Measurements from ENCODE around the gene B4GALNT4. TPM values are rescaled to one million over a fixed set of nuclear protein-coding genes. Genes with fewer than 3 reads are reported as not detected.
"Not testable (repeated sequence)": the region's sequence is repeated elsewhere in the genome, so short reads cannot be mapped to it uniquely, and the experiment has no call there.

B4GALNT4 gene
- total RNA-seq, 1 donor from 2014 or later: 0.32 TPM

DNA sequence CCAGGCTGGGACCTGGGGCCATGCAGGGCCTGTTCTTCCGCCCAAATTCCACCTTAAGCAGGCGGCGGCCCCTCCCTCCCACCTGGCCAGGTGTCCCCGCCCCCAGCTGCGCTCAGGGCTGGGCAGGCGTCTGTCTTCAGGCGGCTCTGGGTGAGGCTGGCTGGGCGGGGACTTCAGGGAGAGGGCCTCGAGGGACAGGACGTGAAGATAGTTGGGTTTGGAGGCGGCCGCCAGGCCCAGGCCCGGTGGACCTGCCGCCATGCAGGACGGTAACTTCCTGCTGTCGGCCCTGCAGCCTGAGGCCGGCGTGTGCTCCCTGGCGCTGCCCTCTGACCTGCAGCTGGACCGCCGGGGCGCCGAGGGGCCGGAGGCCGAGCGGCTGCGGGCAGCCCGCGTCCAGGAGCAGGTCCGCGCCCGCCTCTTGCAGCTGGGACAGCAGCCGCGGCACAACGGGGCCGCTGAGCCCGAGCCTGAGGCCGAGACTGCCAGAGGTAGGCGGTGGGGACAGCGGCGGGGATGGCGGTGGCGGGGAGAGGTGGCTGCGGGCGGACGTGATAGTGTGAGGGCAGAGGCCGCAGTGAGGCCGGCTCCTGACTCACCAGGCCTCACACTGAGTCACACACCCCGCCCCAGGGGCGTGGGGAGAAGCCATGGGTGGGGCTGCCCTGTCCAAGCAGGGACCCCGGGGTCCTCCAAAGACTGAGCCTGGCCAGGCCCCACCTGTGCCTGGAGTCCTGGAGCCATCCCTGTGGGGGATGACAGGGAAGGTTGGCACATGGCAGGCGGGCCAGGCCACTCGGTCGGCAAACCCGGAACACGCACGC, 24.9 kb downstream of the B4GALNT4 start, which contains the start of gene PKP3:
PKP3 (plus strand) TSS at position 176 of the 824 bp plus-strand sequence; CDS start at position 260, 84 bp downstream.
- ATAC-seq: peak; percentile 80

DNA sequence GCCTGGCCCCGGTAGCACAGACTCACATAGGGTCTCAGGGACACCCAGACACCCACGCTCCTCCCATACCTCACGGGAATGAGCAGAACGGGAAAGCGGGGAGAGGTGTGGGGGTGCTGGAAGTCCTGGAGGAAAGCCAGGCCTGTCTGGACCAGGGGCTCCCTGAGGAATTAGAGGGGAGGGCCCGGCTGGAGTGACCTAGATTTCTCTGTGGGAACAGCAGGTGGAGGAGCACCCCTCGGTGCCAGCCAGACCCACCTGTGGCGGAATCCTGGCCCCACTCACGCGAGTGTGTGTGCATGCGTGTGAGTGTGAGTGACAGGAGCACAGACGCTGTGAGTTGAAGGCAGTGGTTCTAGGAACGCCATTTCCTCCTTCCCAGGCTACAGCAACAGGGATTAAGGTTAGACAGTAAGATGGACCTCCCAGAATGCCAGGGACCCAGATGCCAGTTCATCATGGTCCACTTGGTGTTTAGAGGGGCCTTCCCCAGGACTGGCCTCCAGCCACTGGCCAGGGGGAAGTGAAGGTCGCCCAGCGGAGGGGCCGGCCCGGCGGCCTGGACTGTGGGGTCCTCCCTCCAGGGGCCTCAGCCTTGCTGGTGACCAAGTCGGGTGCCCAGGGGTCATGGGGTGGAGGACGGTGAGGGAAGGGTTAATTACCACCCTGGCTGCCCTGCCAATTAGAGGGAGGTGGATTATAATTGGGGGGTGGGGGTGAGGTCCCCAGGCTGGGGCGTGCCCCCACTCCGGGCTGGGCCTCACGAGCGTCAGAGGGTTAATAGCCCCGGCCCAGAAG, 25.8 kb downstream of the B4GALNT4 start:
- ATAC-seq: no peak

GRCh38 chr11:395866-396265, 26.6 kb downstream of the B4GALNT4 start:
- ATAC-seq: peak; percentile 36

GRCh38 chr11:396511-396947, 27.2 kb downstream of the B4GALNT4 start:
- no peak for ATAC-seq

- ATAC-seq: no peak
Measured at GRCh38 chr11:396948-397548, 27.7 kb downstream of the B4GALNT4 start.

DNA sequence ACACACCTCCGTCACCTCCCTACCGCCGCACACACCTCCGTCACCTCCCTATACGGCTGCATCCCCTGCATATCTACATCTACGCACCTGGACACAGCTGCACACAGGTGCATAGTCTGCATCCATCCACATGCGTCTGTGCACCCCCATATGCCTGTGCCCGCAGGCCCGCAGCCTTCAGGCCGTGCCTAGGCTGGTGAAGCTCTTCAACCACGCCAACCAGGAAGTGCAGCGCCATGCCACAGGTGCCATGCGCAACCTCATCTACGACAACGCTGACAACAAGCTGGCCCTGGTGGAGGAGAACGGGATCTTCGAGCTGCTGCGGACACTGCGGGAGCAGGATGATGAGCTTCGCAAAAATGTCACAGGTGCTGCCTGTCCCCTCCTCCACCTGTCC, 29.5 kb downstream of the B4GALNT4 start:
- ATAC-seq: no peak

GRCh38 chr11:399731-400211, 30.5 kb downstream of the B4GALNT4 start:
- ATAC-seq: no peak

DNA sequence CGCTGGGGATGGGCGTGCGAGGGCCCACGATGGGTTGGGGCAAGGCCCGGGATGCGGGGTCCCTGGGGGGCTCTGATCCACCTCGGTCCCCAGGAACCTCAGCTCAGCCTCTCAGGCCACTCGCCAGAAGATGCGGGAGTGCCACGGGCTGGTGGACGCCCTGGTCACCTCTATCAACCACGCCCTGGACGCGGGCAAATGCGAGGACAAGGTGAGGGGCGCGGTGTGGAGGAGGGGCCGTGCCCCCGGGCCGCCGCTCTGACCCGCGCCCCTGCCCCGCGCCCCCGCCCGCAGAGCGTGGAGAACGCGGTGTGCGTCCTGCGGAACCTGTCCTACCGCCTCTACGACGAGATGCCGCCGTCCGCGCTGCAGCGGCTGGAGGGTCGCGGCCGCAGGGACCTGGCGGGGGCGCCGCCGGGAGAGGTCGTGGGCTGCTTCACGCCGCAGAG, 31.0 kb downstream of the B4GALNT4 start:
- no peak for ATAC-seq

DNA sequence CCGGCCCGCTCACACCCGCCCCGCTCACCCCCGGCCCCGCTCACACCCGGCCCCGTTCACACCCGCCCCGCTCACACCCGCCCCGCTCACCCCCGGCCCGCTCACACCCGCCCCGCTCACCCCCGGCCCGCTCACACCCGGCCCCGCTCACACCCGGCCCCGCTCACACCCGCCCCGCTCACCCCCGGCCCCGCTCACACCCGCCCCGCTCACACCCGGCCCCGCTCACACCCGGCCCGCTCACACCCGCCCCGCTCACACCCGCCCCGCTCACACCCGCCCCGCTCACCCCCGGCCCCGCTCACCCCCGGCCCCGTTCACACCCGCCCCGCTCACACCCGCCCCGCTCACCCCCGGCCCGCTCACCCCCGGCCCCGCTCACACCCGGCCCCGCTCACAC, 31.9 kb downstream of the B4GALNT4 start:
- ATAC-seq: not testable (repeated sequence)

DNA sequence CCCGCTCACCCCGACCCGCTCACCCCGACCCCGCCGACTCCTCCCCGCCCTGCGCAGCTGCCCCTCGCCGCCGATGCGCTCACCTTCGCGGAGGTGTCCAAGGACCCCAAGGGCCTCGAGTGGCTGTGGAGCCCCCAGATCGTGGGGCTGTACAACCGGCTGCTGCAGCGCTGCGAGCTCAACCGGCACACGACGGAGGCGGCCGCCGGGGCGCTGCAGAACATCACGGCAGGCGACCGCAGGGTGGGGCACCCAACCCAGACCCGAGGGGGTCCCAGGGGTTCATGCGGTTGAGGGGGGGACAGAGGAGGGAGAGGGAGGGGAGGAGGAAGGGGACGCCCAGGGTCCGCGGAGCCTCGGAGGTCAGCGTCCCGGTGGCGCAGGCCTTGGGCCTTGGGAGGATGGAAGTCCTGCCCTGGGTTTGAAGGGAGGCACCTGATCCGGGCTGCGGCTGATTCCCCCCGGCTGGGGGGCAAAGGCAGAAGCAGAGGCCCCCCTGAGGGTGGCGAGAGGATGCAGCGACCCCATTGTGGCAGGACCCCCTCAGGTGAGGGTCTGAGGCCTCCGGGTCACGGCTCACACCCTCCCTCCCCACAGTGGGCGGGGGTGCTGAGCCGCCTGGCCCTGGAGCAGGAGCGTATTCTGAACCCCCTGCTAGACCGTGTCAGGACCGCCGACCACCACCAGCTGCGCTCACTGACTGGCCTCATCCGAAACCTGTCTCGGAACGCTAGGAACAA, 33.9 kb downstream of the B4GALNT4 start:
- ATAC-seq: no peak

GRCh38 chr11:403761-404431, 34.6 kb downstream of the B4GALNT4 start:
- no peak for ATAC-seq

GRCh38 chr11:404551-405264, 35.4 kb downstream of the B4GALNT4 start:
- ATAC-seq: no peak

DNA sequence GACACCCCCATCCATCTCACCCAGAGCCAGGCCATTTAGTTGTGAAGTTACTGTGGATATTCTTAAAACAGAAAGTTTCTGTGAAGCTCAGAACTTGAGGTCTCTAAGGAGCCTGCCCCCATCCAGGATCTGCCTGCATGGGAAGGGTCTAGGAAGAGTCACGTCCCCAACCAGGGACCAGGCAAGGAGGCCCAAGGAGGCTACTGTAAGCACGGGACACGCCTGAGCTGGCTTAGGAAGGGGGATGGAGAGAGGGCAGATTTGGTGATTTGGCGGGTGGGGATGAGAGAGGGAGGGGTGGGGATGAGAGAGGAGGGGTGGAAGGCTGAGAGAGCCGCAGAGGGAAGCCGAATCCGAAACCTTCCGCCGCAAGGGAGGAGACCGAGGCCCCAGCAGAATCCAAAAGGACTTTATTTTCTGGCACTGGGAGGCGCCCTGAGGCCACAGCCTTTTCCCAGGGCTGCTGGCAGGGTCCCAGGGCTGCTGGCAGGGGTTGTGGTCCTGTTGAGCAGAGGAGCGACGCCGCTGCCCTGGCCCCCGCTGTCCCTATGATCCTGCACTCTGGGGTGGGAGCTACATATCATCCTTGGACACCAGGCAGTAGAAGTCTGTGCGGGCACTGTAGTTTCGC, 36.1 kb downstream of the B4GALNT4 start:
- no peak for ATAC-seq

GRCh38 chr11:405954-406795, 36.9 kb downstream of the B4GALNT4 start:
- peak; percentile 14 for ATAC-seq

DNA sequence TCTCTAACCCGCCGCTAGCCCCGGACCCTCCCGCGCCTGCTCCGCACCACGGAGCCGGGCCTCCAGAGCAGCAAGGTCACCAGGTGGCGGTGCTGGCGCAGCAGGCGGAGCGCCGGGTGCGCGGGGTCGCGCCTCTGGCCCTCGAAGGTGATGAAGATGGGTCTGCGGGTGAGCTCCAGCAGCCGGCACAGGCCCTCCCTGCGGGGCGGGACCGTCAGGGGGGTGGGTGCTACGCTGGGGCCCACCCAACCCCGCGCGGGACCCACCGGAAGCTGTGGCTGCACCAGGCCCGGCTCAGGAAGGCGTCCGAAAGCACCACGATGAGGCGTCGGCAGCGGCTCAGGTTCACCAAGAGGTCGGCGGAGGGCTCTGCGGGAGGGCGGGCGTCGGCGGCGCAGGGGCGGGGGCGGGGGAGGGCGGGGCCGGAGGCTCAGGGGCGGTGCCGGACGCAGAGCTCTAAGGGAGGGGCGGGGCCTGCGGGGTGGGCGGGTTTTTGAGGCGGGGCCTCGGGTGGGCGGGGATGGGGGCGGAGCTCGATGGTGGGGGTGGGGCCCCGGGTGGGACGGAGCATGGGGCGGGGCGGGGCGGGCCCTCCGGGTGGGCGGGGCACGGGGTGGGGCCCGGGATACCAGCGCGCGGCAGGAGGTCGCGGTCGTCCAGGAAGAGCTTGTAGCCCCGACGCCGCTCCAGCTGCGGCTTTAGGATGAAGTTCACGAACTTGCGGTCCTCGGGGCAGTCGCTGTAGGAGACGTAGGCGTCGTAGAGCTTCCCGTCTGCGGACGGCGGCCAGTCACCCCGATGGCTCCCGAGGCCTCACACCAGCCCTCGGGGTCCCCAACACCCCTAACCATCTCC, 37.7 kb downstream of the B4GALNT4 start:
- ATAC-seq: peak; percentile 75

DNA sequence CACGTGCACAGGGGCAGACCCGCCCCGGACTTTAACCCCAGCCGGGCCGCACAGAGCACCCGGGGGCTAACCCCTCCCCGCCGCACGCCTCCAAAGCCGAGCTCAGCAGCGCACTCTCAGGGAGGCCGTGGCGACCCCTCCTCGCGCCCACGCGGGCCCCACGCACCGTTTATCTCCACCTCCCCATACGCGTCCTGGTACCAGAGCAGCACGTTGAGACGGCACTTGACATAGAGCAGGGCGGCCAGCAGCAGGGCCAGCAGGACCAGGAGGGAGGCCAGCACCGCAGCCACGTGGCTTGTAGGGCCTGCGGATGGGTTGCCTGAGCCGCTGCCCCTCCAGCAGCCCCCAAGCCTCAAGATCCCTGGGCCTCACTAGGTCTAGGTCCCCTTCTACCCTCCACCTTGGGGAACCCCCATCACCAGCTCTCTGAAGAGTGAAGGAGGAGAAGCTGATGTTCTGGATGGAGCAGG, 38.4 kb downstream of the B4GALNT4 start:
- ATAC-seq: peak; percentile 3

GRCh38 chr11:408154-409007, 39.1 kb downstream of the B4GALNT4 start:
- ATAC-seq: no peak
